ENCODE measurements around the gene SAGE1.
"Not testable (repeated sequence)": the region's sequence is repeated elsewhere in the genome, so short reads cannot be mapped to it uniquely, and the experiment has no call there.

Gene SAGE1

DNA sequence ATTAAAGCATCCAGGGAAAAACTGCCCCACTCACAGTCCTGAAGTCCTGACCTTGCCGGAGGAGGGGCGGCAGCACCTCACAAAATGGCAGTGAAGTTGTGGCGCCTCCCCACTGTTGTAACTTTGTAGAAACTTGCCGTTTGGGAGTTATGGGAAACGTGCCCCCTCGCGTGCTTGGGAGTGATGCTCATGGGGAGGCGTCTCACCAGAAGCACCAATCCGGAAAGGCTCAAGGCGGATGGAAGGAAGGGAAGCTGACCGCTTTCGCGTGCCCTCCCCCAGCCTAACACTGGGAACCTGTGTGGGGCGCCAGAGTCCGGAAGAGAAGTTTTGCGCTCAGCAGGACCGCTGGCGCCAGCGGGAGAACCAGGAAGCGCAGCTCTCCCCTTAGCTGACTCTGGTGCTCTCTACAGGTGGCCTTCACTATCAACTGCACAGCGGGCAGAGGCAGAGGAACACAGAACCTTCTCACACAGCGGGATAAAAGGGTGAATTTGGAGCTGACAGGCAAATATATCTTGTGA, at the start of gene SAGE1, which contains the start of gene CT45A10:
Gene SAGE1 (plus strand): TSS at position 423 of the 524 bp plus-strand sequence. CDS start 2,527 bp downstream, outside the sequence.
Gene CT45A10 (minus strand): TSS at position 151 of the 524 bp plus-strand sequence. CDS start 8,100 bp downstream, outside the sequence.
- DNase-seq (ENCODE audit: low read depth, low spot score): no peak

DNA sequence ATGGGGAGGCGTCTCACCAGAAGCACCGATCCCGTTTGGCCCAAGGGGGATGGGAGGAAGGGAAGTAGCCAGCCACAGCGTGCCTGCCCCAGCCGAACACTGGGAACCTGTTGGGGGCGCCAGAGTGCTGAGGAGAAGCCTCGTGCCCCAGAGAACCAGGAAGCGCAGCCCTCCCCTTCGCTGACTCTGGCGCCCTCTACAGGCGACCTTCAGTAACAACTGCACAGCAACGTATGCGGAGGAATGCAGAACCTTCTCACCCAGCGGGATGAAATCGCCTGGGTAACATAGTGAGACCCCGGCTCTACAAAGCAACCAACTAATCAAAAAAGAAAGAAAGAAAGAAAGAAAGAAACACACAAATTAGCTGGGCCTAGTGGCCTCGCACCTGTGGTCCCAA, 39.1 kb upstream of the SAGE1 start, which contains the start of gene CT45A8:
Gene CT45A8 (minus strand): TSS at position 101 of the 400 bp plus-strand sequence. CDS start 3,755 bp downstream, outside the sequence.
- DNase-seq (ENCODE audit: low read depth, low spot score): not testable (repeated sequence)

DNA sequence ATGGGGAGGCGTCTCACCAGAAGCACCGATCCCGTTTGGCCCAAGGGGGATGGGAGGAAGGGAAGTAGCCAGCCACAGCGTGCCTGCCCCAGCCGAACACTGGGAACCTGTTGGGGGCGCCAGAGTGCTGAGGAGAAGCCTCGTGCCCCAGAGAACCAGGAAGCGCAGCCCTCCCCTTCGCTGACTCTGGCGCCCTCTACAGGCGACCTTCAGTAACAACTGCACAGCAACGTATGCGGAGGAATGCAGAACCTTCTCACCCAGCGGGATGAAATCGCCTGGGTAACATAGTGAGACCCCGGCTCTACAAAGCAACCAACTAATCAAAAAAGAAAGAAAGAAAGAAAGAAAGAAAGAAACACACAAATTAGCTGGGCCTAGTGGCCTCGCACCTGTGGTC, 21.8 kb upstream of the SAGE1 start, which contains the start of gene CT45A9:
Gene CT45A9 (minus strand): TSS at position 101 of the 400 bp plus-strand sequence. CDS start 3,751 bp downstream, outside the sequence.
- DNase-seq (ENCODE audit: low read depth, low spot score): not testable (repeated sequence)

- DNase-seq (ENCODE audit: low read depth, low spot score): not testable (repeated sequence)
Measured at GRCh38 chrX:135882741-135883140, 10.8 kb upstream of the SAGE1 start.

GRCh38 chrX:135888230-135888629, 5.3 kb upstream of the SAGE1 start:
- not testable (repeated sequence) for DNase-seq (ENCODE audit: low read depth, low spot score)

DNA sequence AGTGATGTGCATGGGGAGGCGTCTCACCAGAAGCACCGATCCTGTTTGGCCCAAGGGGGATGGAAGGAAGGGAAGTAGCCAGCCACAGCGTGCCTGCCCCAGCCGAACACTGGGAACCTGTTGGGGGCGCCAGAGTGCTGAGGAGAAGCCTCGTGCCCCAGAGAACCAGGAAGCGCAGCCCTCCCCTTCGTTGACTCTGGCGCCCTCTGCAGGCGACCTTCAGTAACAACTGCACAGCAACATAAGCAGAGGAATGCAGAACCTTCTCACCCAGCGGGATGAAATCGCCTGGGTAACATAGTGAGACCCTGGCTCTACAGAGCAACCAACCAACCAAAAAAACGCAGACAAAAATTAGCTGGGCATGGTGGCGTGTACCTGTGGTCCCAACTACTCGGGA, 4.5 kb upstream of the SAGE1 start:
- DNase-seq (ENCODE audit: low read depth, low spot score): not testable (repeated sequence)

DNA sequence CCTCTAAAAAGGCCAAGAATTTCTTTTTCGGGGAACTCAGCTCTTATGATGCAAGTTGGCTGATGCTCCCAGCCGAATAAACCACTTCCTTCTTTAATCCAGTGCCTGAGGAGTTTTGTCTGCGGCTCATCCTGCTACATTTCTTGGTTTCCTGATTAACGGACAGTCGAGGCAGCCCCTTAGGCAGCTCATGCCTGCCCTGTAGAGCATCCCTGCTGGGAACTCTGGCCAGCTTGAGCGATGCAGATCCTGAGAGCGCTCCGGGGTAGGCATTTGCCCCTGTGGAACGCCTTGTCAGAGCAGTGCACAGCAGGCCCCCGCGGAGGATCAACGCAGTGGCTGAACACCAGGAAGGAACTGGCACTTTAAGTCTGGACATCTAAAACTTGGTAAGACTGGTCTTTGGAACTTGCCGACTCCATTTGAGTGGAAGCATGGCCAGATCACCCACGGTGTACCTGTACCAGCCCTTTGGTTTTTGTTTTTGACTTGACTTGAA, 3.4 kb upstream of the SAGE1 start:
- no peak for DNase-seq (ENCODE audit: low read depth, low spot score)

DNA sequence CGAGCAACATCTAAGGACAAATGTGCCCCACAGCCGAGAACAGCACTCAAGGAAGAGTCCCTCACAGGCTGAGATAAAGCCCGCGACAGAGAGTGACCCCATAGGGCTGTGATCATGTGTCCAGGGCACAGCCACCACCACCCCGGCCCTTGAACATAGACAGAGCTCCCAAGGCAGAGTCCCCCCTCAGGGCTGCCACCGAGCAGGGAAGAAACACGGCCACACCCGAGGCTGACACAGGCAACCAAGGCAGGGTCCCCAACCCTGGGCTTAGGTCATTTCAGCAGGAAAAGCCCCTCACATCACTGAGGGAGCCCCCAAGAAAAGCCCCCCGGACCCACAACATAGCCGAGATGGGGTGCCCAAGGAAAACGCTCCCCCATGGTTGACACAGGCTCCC, 735 bp upstream of the SAGE1 start:
- no peak for DNase-seq (ENCODE audit: low read depth, low spot score)

GRCh38 chrX:135910251-135910650, 16.7 kb downstream of the SAGE1 start:
- DNase-seq (ENCODE audit: low read depth, low spot score): no peak

DNA sequence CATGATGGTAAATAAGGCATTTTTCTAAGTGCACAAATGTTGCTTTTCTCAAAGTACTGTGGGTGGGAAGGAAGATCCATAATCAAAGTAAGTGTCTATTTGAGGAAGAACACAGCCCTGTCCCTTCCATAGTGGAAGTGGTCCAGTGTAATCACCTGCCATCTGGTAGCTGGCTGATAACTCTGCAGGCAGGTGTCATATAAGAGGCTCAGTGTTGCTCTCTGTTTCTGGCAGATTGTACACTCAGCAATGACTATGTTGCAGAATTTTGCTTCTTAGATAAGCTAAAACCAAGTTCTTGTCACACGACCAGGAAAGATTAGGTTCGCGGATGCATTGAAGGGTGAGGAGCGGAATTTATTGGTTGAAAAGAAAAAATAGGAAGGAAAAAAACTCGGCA, 20.9 kb downstream of the SAGE1 start:
- DNase-seq (ENCODE audit: low read depth, low spot score): no peak

- DNase-seq (ENCODE audit: low read depth, low spot score): not testable (repeated sequence)
Measured at GRCh38 chrX:135920516-135920915, 27.0 kb downstream of the SAGE1 start.

DNA sequence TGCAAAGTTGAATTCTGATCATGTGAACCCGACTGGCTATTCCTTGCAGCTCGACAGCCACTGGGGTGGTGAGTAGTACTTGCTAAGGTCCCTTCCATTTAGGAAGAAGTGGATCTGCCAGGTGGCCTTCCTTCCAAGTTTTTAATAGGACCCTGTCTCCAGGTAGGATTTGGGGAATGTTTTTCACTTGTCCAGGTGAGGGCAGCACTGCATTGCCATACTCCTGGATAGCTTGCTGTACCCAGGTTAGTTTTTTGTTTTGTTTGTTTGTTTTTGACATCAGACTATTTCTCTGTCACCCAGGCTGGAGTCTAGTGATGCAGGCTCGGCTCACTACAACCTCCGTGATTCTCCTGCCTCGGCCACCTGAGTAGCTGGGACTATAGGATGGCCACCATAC, 29.8 kb downstream of the SAGE1 start:
- no peak for DNase-seq (ENCODE audit: low read depth, low spot score)

GRCh38 chrX:135927897-135928296, 34.4 kb downstream of the SAGE1 start:
- no peak for DNase-seq (ENCODE audit: low read depth, low spot score)

DNA sequence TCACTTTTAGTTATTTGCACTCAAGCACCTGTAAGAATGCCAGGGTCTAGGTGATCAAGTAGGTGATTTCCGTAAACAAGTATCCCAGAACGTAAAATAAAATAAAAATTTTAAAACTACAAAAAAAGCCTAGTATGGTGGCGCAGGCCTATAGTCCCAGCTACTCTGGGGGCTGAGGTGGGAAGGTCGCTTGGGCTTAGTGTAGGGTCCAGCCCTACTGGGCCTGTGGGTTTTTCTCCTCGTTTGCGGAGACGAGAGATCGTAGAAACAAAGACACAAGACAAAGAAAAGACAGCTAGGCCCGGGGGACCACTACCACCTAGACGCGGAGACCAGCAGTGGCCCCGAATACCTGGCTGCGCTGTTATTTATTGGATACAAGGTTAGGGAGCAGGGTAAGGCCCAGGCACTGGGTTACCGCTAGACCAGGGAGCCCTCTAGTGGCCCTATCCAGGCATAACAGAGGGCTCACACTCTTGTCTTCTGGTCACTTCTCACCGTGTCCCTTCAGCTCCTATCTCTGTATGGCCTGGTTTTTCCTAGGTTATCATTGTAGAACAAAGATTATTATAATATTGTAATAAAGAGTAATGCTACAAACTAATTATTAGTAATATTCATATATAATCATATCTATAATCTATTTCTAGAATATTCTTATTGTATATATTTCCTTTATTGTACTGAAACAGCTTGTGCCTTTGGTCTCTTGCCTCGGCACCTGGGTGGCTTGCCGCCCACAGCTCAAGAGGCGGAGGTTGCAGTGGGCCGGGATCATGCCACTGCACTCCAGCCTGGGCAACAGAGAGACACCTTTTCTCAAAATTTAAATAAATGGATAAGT, 38.4 kb downstream of the SAGE1 start:
- no peak for DNase-seq (ENCODE audit: low read depth, low spot score)

- DNase-seq (ENCODE audit: low read depth, low spot score): no peak
Measured at GRCh38 chrX:135944486-135944885, 51.0 kb downstream of the SAGE1 start.

GRCh38 chrX:135951291-135951690, 57.8 kb downstream of the SAGE1 start:
- no peak for DNase-seq (ENCODE audit: low read depth, low spot score)

All from activated naive CD8-positive, alpha-beta T cell treated with anti-CD3 and anti-CD28 coated beads, Interleukin-2, amount 50 U/mL, for 16 hours (primary cell).